ENCODE results near the gene FMNL2. TPM values are rescaled to one million over a fixed set of nuclear protein-coding genes. Genes with fewer than 3 reads are reported as not detected.

The FMNL2 gene
- total RNA-seq, 4 donors from 2014 or later = 5.8 to 19.8 (median 16.9) TPM

GRCh38 chr2:152420936-152421335 lies 86.0 kb downstream of the FMNL2 start:
- Histone ChIP-seq H3K4me3 (no peak overlapping the region), H3K27me3 (no peaks in the 10 kb centered on the region), H3K9me3 (no peaks in the 10 kb centered on the region), H3K27ac (peak overlapping the region; percentile 12 to 84 (median 76)), H3K36me3 (no peaks in the 10 kb centered on the region), H3K4me1 (peaks cover 0 to 33% (median 22%) of the 10 kb centered on the region in 3 donors)
- intact Hi-C loops (cut with DNase I) = no loop called here
- no peak for TF ChIP-seq CTCF (IDR thresholded peaks at IDR 0.05)
- DNase-seq = no peak
- WGBS, 2 donors = 72 to 76% methylated on average over 7 of the region's 7 CpGs

DNA sequence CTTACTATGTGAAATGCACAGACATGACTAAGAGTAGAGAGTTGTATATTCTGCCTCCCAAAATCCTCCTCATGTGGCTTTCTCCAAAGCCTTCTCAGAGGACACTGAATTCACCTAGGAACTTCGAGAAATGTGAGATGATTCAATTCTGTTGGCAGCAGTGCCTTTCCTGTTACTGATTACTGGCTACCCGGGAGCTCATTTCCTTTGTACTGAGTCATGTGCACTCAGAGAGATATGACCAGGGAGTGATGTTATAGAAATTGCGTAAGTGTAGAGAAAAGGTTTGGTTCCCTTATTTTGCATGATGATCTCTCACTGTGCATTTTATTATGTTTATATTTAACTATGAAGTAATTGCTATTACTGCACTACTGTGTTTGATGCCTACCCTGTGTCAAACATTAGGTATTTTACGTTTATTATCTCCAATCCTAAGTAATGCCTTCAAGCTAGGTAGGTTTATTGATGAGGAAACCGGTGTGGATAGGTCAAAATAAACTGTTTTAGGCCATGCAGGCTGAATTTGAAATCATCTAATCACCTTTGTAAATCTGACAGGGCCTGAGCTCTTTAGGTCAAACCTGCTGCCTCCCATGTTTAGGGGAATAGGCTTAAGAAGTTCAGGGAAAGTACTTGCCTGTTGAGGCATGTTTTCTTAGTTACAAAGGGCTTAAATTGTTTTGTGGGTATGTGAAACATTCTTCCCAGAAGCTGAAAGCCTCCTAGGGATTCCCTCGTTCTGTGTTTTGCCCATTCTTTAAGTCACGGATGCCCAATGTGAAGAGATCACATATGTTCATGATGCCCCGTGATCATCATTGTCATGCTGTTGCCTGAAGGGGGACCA lies 86.8 kb downstream of the FMNL2 start:
- Histone ChIP-seq H3K4me3 (no peak overlapping the region), H3K4me1 (peaks cover 0 to 33% (median 22%) of the 10 kb centered on the region in 3 donors), H3K27me3 (no peaks in the 10 kb centered on the region), H3K9me3 (no peaks in the 10 kb centered on the region), H3K27ac (peak overlapping the region; percentile 66 to 84 (median 76)), H3K36me3 (no peaks in the 10 kb centered on the region)
- intact Hi-C loops (cut with DNase I) = no loop called here
- 20 to 25% methylated on average over 8 of the region's 8 CpGs for WGBS, 2 donors
- DNase-seq = no peak
- no peak for TF ChIP-seq CTCF (IDR thresholded peaks at IDR 0.05)
- TF ChIP-seq POLR2A (IDR thresholded peaks at IDR 0.05) = peak in 1 of 4 donors; percentile 13

- intact Hi-C loops (cut with DNase I) = no loop called here
- TF ChIP-seq POLR2A (IDR thresholded peaks at IDR 0.05) = no peak
- TF ChIP-seq CTCF (IDR thresholded peaks at IDR 0.05) = no peak
- no peak for DNase-seq
- no peak overlapping the region for H3K4me3 ChIP-seq
- H3K9me3 ChIP-seq = no peaks in the 10 kb centered on the region
- no peak overlapping the region for H3K27ac ChIP-seq
- no peaks in the 10 kb centered on the region for H3K27me3 ChIP-seq
- peaks cover 0 to 44% (median 26%) of the 10 kb centered on the region in 3 donors for H3K4me1 ChIP-seq
- H3K36me3 ChIP-seq = no peaks in the 10 kb centered on the region
Measured at GRCh38 chr2:152423684-152424083, 88.7 kb downstream of the FMNL2 start.

- intact Hi-C loops (cut with DNase I) = no loop called here
- peaks cover 0 to 37% (median 21%) of the 10 kb centered on the region in 3 donors for H3K4me1 ChIP-seq
- H3K9me3 ChIP-seq = no peaks in the 10 kb centered on the region
- H3K27me3 ChIP-seq = no peaks in the 10 kb centered on the region
- TF ChIP-seq POLR2A (IDR thresholded peaks at IDR 0.05) (no peak), CTCF (IDR thresholded peaks at IDR 0.05) (no peak)
- 60 to 63% methylated on average over 8 of the region's 8 CpGs for WGBS, 2 donors
- DNase-seq = no peak
- H3K4me3 ChIP-seq = no peak overlapping the region
- no peaks in the 10 kb centered on the region for H3K36me3 ChIP-seq
- no peak overlapping the region for H3K27ac ChIP-seq
Measured at GRCh38 chr2:152425765-152426727, 91.1 kb downstream of the FMNL2 start.

- TF ChIP-seq CTCF (IDR thresholded peaks at IDR 0.05) (no peak), POLR2A (IDR thresholded peaks at IDR 0.05) (no peak)
- Histone ChIP-seq H3K9me3 (no peaks in the 10 kb centered on the region), H3K27ac (no peak overlapping the region), H3K27me3 (no peaks in the 10 kb centered on the region), H3K36me3 (no peaks in the 10 kb centered on the region), H3K4me3 (no peak overlapping the region), H3K4me1 (peaks cover 0 to 37% (median 16%) of the 10 kb centered on the region in 3 donors)
- WGBS, 2 donors = 52 to 61% methylated on average over 4 of the region's 4 CpGs
- DNase-seq = no peak
- intact Hi-C loops (cut with DNase I) = no loop called here
Measured at GRCh38 chr2:152426801-152427200, 91.8 kb downstream of the FMNL2 start.

Data from esophagus squamous epithelium (tissue), 5 donors.